ENCODE results near the gene CD8A.
A peak's percentile ranks its signal among the peaks of the same experiment; 100 is the strongest.

The CD8A gene

GRCh38 chr2:86808315-86809161, 17.8 kb upstream of the CD8A start:
- DNase-seq, result peak; percentile 88 to 92

- peak; percentile 76 to 88 for DNase-seq
These were observed 17.0 kb upstream of the CD8A start for GRCh38 chr2:86807468-86808275.

DNA sequence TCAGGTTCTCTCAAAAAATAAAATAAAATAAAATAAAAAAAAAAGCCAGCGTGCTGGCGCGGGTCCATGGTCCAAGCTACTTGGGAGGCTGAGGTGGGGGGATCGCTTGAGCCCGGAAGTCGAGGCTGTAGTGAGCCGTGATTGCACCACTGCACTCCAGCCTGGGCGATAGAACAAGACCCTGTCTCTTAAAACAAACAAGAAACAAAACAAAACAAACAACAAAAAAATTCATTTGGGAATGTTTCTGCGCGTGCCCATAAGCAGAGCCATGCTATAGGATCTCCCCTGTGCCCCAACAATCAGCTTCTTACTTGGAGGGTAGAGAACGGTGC, 16.4 kb upstream of the CD8A start:
- no peak for DNase-seq

- no peak for DNase-seq
These were observed 15.5 kb upstream of the CD8A start for GRCh38 chr2:86806059-86806857.

DNA sequence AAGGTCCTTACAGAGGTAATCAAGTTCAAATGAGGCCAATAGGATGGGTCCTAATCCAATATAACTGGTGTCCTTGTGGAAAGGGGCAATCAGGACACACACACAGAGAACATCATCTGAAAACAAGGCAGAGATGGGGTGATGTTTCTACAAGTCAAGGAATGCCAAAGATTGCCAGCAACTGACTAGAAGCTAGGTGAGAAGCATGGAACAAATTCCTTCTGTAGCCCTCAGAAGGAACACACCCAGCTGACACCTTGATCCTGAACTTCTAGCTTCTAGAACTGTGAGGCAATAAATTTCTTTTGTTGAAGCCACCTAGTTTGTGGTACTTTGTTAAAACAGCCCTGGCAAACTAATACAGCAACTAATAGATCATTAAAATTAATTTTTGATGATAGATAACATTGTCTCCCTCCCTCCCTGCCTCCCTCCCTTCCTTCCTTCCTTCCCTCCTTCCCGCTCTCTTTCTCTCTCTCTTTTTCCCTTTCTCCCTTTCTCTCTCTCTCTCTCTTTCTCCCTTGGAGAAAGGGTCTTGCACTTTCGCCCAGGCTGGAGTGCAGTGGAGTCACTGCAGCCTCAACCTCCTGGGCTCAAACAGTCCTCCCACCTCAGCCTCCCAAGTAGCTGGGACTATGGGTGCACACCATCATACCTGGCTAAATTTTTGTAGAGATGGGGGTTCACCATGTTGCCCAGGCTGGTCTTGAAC, 10.3 kb upstream of the CD8A start:
- no peak for DNase-seq

- no peak for DNase-seq
These were observed 4.1 kb upstream of the CD8A start for GRCh38 chr2:86794861-86795260.

- no peak for DNase-seq
These were observed 3.0 kb upstream of the CD8A start for GRCh38 chr2:86793752-86794151.

DNA sequence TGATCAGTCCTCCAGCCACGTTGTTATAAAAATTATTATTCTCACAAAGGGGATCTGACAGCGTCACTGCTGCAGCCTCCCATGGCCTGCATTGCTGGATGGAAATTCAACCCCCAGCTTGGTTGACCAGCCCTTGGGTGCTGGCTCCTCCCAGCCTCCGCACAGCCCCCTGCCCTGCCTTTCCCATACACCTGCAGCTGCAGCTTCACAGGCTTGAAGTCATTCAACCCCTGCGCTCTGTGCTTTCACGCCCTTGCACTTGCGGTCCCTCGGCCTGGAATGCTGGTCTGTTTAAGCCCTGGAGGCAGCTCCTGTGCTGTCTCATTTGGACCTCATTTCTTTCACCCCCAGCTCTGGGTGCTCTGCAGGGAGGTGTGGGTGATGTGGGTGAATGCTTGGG, 860 bp upstream of the CD8A start:
- DNase-seq, result no peak

GRCh38 chr2:86790134-86790675, 508 bp downstream of the CD8A start:
- no peak for DNase-seq

- DNase-seq, result peak in 1 of 2 experiments; percentile 8
These were observed 1.0 kb downstream of the CD8A start for GRCh38 chr2:86789687-86790133.

- peak in 1 of 2 experiments; percentile 52 for DNase-seq
These were observed 1.6 kb downstream of the CD8A start for GRCh38 chr2:86788881-86789686.

GRCh38 chr2:86788165-86788564, 2.5 kb downstream of the CD8A start:
- DNase-seq, result no peak

DNA sequence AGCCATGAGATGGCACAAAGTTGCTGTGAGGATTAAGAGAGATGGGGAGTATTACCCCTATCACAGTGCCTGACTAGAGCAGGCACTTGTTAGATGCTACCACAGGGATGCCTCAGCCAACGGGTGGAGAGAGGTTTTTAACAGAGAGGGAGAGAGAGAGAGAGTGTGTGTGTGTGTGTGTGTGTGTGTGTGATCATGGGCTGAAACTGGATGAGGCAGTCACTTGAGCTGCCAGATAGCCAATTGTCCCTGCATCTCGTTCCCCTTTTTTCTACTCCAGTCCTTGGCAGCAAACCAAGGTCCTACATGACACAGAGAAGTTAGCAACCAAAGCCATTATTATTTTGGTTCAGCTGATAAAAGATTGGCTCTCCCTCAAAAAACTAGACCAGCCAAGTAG, 3.0 kb downstream of the CD8A start:
- no peak for DNase-seq

GRCh38 chr2:86786001-86786536, 4.6 kb downstream of the CD8A start:
- DNase-seq, result no peak

DNA sequence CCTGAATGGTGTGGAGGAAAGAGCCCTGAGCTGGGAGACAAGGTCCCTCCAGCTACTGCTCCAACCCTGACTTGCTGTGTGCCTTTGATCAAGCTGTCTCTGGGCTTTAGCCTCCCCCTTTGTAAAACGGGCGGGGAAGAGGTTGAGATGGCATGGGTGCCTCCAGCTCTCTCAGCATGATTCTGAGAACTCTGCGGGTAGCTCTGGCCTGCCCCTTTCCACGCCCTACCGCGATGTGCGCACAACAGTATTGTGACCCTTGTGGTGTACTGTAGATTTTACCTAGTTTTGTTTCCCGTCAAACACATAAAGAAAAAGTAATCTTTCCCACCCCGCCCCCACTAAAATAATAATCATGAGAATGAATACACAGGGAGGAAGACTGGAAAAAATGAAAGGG, 5.3 kb downstream of the CD8A start:
- DNase-seq, result no peak

GRCh38 chr2:86783615-86784339, 6.9 kb downstream of the CD8A start:
- no peak for DNase-seq

GRCh38 chr2:86782748-86783147, 8.0 kb downstream of the CD8A start:
- no peak for DNase-seq

DNA sequence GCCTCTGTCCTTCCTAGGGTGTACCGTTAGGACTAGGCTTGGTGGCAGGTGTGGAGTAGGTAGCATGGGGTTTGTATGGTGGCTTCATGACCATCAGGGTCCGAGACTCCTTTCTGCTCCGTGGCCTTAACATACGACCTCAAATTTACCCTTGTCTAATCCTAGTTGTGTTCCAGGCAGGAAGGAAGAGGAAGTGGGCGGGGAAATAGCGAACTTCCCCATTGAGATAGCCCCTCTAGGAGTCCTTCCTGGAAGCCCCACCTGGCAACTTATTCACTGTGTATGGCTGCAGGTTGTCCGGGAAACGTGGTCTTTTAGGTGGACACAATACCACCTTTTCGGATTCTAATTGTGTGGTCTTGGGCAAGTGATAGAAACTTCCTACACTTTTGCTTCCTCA, 9.3 kb downstream of the CD8A start:
- no peak for DNase-seq

- DNase-seq, result no peak
These were observed 10.7 kb downstream of the CD8A start for GRCh38 chr2:86779971-86780370.

GRCh38 chr2:86778957-86779356, 11.8 kb downstream of the CD8A start:
- DNase-seq, result no peak

Data from NCI-H524 (cell line).